Activated T-helper 1 cell treated with Interleukin-2 at 50 U/mL for 16 hours (primary cell): ENCODE data around the gene HSPB8.
"Not testable (repeated sequence)": the region's sequence is repeated elsewhere in the genome, so short reads cannot be mapped to it uniquely, and the experiment has no call there.

Experiments
- DNase-seq: peaks from one replicate; pipeline ENCODE4 v3.0.0-alpha.2; 2020; ENCODE audit warnings: low read depth

HSPB8 gene

GRCh38 chr12:119206348-119207062 lies 27.8 kb downstream of the HSPB8 start:
- no peak for DNase-seq

DNA sequence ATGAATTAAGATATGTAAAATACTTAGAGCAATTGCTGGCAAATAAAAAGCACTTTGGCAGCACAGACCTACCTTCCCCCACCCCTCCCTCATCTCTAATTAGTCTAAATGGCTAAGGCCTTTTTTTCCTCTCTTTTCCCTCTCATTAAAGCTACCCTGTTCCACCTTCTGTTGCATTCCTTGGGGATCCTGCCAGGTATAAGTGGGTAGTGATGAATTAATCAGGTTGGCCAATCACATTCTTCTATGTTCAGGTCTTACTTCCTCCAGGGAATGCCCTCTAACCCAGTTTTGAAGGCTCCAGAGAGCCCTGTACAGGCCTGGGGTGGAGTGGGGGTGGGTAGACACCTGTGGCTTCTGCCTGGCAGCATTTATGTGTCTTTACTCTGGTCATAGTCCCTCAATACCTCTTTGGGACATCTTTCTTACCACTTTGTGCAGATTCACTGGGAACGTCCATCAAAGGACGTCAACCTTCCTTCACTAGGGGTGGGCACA lies 28.4 kb downstream of the HSPB8 start:
- DNase-seq: no peak

DNA sequence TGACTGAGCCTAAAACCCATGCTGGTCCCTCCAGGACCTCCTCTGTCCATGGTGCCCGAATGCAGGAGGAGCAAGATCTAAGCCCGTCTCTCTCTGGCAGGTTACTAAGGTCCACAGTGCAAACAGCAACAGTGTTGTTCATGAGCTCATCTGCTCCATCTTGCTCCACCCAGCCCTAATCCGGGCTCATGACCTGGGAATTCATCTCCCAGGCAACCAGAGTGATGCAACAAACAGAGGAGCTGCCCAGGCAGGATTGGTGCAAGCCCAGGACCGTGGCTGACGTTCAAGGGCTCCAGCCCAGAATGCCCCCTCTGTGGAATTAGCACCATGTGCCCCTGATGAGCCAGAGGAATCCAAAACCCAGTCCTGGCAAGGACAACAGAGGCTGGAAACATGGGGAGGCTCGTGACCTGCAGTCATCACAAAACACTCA lies 29.9 kb downstream of the HSPB8 start:
- DNase-seq: no peak

DNA sequence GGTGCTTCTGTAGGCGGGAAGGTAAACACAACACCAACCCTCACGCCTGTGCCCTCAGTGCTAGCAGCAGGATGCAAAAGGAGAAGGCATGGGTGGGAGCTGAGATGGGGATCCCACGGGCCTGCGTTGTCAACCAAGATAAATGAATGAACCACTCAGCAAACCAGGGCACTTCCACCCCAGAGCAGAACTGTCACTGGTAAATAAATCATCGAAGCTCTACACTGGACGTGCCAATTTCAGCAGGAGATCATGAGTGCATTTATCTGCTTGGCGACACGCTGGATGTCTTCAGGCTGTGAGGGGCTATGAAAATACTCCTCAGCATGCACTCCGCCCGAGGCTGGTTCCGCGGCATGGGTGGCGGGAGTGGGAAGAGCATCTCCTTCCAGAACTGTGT lies 33.2 kb downstream of the HSPB8 start:
- no peak for DNase-seq

DNA sequence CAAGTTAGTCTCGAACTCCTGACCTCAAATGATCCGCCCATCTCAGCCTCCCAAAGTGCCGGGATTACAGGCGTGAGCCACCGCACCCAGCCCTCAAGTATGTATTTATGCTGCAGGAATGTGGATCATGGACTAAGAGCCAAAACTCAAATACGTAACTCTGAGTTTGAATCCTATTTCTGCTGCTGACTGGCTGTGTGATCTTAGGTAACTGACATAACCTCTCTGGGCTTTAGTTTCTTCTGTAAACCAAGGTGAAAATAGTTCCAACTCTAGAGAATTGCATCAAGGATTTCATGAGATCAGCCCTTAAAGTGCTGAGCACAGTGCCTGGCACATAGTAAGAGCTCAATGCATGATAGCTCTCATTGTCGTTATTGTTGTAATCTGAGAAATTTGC lies 37.4 kb downstream of the HSPB8 start:
- no peak for DNase-seq

DNA sequence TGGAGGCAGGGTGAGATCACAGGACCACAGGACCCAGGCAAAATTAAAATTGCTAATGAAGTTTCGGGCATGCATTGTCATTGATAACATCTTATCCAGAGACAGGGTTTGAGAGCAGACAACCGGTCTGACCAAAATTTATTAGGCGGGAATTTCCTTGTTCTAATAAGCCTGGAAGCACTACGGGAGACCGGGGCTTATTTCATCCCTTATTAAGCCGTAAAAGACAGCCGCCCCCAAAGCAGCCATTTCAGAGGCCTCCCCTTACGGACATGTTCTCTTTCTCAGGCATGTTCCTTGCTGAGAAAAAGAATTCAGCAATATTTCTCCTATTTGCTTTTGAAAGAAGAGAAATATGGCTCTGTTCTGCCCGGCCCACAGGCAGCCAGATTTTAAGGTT lies 40.1 kb downstream of the HSPB8 start:
- DNase-seq: not testable (repeated sequence)

GRCh38 chr12:119222222-119222951 lies 43.7 kb downstream of the HSPB8 start:
- no peak for DNase-seq

DNA sequence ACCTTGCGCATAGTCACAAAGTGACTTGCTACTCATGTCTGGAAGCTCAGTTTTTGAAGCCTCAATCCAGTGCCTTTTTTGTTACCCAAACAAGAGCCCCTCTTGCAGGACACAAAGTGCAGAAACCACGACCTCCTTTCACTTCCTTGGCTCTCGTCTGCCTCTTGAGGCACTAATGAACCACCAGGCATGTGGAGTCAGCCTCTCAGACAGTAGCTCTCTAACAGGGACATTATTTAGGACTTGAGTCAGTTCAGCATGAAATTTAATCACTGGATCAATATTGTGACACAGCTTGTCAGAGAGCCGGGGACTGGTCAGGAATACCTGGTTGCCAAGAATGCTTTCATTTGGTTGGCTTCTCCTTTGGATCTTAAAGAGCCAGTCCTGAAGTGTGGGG lies 46.7 kb downstream of the HSPB8 start:
- DNase-seq: no peak

DNA sequence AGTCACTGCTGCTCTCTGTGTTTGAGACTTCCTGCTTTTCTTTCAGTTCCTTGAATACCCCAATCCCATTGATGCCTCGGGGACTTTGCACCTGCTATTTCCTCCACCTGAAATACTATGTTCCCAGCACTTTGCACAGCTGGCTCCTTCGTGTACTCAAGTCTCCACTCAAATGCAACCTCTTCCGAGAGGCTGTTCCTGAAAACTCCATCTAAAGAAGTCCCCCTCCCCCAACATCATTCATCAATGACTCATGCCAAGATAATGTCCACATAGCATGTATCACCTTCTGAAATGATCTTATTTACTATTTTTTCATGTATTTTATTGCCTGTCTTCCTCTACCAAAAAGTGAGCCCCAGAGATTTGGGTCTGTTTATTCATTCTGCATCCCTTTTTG lies 48.6 kb downstream of the HSPB8 start:
- no peak for DNase-seq

DNA sequence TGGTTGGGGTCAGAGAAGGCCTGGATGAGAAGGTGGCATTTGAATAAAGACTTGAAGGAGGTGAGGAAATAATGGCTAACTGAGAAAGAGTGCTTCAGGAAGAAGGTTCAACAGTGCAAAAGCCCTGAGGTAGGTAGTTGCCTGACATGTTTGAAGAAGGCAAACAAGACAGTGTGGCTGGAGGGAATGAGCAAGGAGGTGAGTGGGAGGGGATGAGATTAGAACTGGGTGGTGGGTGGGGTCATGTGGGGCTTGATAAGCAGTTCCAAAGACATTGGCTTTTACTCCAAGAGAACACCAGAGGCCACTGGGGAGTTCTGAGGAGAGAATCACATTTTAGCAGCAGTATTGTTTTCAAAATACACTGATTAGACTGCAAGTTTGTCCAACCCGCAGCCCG lies 50.5 kb downstream of the HSPB8 start:
- DNase-seq: no peak

DNA sequence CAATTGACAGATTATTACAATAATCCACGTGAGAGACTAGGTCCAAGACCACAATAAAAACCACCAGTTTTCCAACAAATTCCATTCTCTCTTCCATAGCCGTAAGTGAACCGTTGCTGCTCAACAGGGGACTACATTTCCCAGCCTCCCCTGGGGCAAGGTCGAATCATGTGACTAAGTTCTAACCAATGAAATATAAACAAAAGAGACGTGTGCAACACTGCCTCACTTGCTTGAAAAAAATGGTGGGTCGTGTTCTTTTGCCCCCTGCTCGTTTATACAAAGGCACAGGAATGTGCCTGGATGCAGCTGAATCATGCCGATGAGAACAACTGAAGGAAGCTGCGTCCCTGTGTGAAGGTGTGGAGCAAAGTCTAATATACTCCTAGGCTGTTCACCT lies 51.1 kb downstream of the HSPB8 start:
- DNase-seq: no peak

GRCh38 chr12:119230807-119231206 lies 52.1 kb downstream of the HSPB8 start:
- no peak for DNase-seq

- DNase-seq: no peak
These were observed 53.0 kb downstream of the HSPB8 start for GRCh38 chr12:119231774-119232173.

DNA sequence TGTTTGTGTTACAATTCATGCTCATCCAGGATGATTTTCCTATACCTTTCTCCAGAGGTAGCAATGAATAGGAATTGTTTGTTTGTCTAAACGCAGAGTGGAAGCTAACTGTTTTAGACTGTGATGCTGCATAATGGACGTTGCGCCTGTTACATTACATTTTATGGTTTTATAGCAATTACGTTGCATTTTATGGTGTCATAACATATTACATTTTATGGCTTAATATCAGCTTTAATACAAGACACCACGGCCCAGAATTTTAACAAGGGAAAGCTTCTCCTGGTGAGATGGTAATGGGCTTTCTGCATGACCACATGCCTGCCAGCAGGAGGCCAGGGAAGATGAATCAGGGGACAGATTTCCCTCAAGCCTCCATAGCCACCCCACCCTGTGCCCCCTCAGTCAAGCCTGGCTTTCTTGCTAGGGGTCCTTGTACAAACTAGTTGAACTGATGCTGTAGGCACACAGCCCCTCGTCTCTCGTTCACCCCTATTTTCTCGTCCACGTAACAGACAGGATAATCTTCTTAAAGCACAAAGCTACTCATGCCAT lies 56.5 kb downstream of the HSPB8 start:
- DNase-seq: no peak

DNA sequence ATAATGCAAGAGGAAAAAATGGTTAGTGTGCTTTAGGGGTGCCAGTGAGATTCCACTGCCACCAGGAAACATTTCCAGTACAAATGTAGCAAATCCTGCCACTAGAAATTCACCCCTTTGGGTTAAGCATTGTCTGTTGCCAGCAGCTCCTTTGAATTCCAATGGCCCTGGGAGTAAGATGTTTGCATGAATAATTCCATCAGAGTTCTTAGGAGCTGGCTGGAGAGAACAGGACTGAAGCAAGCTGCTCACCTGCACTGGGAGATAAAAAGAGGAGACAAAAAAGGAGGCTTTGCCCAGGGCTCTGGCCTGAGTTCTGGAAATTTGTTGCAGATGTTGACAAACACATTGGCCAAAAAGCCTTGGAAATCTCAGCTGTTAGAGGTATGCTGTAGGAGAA lies 57.6 kb downstream of the HSPB8 start:
- no peak for DNase-seq

DNA sequence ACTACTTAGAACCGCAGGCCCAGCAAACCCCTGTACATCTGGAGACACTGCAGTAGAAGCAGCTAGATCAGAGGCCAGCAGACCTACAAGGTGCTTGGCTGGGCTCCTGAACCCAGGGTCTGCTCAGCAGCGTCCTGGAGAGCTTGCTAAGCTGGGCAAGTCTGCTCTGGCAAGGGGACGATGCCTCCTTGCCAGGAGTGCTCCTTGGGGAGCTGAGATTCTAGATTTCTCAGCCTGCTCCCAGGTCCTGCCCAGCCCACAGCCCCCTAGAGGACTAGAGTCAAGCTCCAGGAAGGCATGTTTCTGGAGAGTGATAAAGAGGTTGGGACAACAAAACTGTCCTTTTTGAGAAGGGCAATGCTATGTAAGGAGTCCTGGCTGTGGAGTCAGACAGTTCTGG lies 60.3 kb downstream of the HSPB8 start:
- DNase-seq: no peak

DNA sequence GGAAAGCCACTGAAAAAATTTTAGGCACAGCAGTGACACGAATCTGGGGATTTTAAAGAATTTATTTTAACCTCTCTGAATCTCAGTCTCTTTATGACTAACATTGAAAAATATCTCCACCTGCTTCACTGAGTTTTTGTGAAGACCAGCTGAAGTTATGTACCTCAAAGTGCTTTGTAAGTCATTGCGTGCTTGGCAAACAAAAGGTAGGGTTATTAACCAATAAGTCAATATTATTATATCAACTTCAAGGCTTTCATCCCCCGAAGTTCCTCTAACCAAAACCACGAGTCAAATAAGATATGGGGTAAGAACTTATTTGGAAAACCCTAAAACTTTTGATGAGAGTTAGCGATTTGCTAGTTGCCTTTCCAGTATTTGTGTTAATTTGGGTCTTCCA lies 62.3 kb downstream of the HSPB8 start:
- no peak for DNase-seq

DNA sequence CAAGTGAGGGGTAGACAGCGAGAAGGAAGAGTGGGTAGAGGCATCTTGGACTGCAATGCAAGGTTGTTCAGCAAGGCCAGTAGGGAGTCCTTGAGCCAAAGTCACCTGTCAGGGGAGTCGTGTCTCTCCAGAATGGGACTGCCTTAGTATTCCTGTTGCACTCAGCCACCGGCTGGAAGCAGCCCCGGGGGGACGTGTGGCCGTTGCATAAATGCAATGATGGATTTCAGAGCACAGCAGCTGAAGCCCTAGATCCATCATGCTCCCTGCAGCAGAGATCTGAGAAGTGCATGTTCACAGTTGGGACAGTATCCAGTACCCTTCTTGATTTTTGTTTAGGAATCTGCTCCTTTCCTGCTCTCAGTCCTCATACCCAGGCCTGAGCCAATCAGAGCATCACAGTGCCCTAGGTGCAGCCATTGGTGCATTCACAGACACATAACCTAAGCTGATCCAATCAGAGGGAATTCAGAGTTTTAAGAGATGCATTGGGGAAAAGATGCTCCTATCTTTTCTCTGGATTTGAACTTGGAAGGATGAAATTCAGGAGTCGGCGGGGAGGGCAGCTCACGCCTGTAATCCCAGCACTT lies 62.9 kb downstream of the HSPB8 start:
- no peak for DNase-seq
